Metanephros (tissue), 2 donors: ENCODE results near the gene TIMM9. TPM values are rescaled to one million over a fixed set of nuclear protein-coding genes. Genes with fewer than 3 reads are reported as not detected.

Experiments used
- small RNA-seq: library from RNA; depleted of rRNA; stranded (forward); fragments of <200 nt; gene quantifications from one replicate; pipeline ENCODE3, GENCODE V24; 2014; ENCODE audit warnings: low replicate concordance
- total RNA-seq: library from RNA; depleted of rRNA; stranded (reverse); fragments of >200 nt; gene quantifications from one replicate; pipeline ENCODE4 v1.2.3, GENCODE V29; 2014

Gene TIMM9
- 24.3 TPM for total RNA-seq

GRCh38 chr14:58427281-58428117 lies at the start of gene TIMM9, which contains the start of gene KIAA0586:
Gene TIMM9, minus strand, starts transcription at chr14:58427531. Its CDS starts 15,586 bp downstream, at chr14:58411945.
Gene KIAA0586, plus strand, starts transcription at chr14:58427719. Its CDS starts 546 bp downstream, at chr14:58428265.

GRCh38 chr14:58395812-58396788 lies 31.2 kb downstream of the TIMM9 start, which contains the start of gene TOMM20L:
Gene TOMM20L, plus strand, starts transcription at chr14:58395930. Its CDS starts 28 bp downstream, at chr14:58395958.

Small RNA genes within 50 kb of the gene (small RNA-seq; reads per million reads assigned to genes)
- gene HSBP1P1 (not detected), gene RF00019 (not detected)

Other genes starting within 250 kb of the TIMM9 start
- gene ACTR10, start 227.4 kb downstream of the TIMM9 start, total RNA-seq, result 46.0 TPM
- 46.1 TPM for gene PSMA3, start 182.7 kb downstream of the TIMM9 start, total RNA-seq
- 21.1 TPM for gene ARID4A, start 129.0 kb downstream of the TIMM9 start, total RNA-seq
- not detected for gene TOMM20L, start 31.6 kb downstream of the TIMM9 start, total RNA-seq
- 21.2 TPM for gene KIAA0586, start 188 bp upstream of the TIMM9 start, total RNA-seq
- gene DACT1, start 210.4 kb upstream of the TIMM9 start, total RNA-seq, result 38.0 TPM